Prostate gland (tissue), 2 donors: ENCODE data around the gene APLNR. TPM values are rescaled to one million over a fixed set of nuclear protein-coding genes. Genes with fewer than 3 reads are reported as not detected.

ENCODE experiments used
- DNase-seq: peaks from one replicate; pipeline ENCODE4 v3.0.0-alpha.2; 2019; ENCODE audit warnings: low spot score
- H3K27ac ChIP-seq, 2 donors: fragments of 200-600 bp; sonication (generic); 2 replicates each; pipeline ENCODE4 v1.5.1; 2017 to 2019
- H3K27me3 ChIP-seq: fragments of 200-600 bp; sonication (generic); replicated peaks from 2 replicates; pipeline ENCODE4 v1.5.1; 2019; ENCODE audit not compliant: insufficient read depth
- H3K36me3 ChIP-seq, 2 donors: fragments of 200-600 bp; sonication (generic); 1 replicate in 1 of 2; 2 replicates in 1 of 2; pipeline versions ENCODE4 v1.5.1 to v1.8.1; 2017 to 2019
- H3K4me1 ChIP-seq: fragments of 200-600 bp; sonication (generic); replicated peaks from 2 replicates; pipeline ENCODE4 v1.5.1; 2019
- H3K4me3 ChIP-seq, 2 donors: fragments of 200-600 bp; sonication (generic); 2 replicates each; pipeline ENCODE4 v1.5.1; 2017 to 2019
- H3K9me3 ChIP-seq: fragments of 200-600 bp; sonication (generic); 2 replicates; pipeline ENCODE4 v1.5.1; 2017
- CTCF ChIP-seq, 4 experiments: fragments of 200-600 bp in 2 of 4; fragments of 450-650 bp in 2 of 4; sonication (generic) in 2 of 4; IDR thresholded peaks; 1 replicate in 3 of 4; 2 replicates in 1 of 4; pipeline ENCODE4 v1.5.1; 2016 to 2019; ENCODE audit warnings: antibody characterized with exemption in 4 of 4, mild to moderate bottlenecking in 2 of 4, moderate library complexity in 2 of 4
- POLR2A ChIP-seq: fragments of 450-650 bp; IDR thresholded peaks from one replicate; pipeline ENCODE4 v1.6.1; 2016; ENCODE audit warnings: antibody characterized with exemption, mild to moderate bottlenecking
- POLR2AphosphoS5 ChIP-seq: sonication (generic); formaldehyde crosslinking; IDR thresholded peaks from one replicate; pipeline ENCODE4 v1.6.1; 2017; ENCODE audit warnings: antibody characterized with exemption
- WGBS: methylation state at CpG from one replicate; pipeline ENCODE4 v1.1.5; 2018; 5-methylcytosine and 5-hydroxymethylcytosine counted together
- intact Hi-C: fragments of 100-400 bp; cut with DNase I; formaldehyde crosslinking; loops from one replicate; pipeline ENCODE4 v1.14.2; 2022
- total RNA-seq, 2 donors: library from RNA; depleted of rRNA; stranded (reverse); fragments of >200 nt; gene quantifications; one replicate each; pipeline ENCODE4 v1.1.0, GENCODE V29; 2016

Gene APLNR
- total RNA-seq, 2 donors from 2014 or later: 1.7 TPM; not detected in 1

GRCh38 chr11:57274904-57275498 lies 38.0 kb upstream of the APLNR start:
- no peak for TF ChIP-seq CTCF (IDR thresholded peaks at IDR 0.05)
- TF ChIP-seq POLR2AphosphoS5: no peak
- TF ChIP-seq POLR2A: no peak
- intact Hi-C loops: no loop called here
- no peaks in the 10 kb centered on the region for H3K27me3 ChIP-seq
- 65% methylated on average over 1 of the region's 1 CpG for WGBS
- no peaks in the 10 kb centered on the region for H3K4me1 ChIP-seq
- no peaks in the 10 kb centered on the region for H3K36me3 ChIP-seq
- no peak overlapping the region for H3K4me3 ChIP-seq
- DNase-seq: no peak
- no peaks in the 10 kb centered on the region for H3K9me3 ChIP-seq
- no peak overlapping the region for H3K27ac ChIP-seq

DNA sequence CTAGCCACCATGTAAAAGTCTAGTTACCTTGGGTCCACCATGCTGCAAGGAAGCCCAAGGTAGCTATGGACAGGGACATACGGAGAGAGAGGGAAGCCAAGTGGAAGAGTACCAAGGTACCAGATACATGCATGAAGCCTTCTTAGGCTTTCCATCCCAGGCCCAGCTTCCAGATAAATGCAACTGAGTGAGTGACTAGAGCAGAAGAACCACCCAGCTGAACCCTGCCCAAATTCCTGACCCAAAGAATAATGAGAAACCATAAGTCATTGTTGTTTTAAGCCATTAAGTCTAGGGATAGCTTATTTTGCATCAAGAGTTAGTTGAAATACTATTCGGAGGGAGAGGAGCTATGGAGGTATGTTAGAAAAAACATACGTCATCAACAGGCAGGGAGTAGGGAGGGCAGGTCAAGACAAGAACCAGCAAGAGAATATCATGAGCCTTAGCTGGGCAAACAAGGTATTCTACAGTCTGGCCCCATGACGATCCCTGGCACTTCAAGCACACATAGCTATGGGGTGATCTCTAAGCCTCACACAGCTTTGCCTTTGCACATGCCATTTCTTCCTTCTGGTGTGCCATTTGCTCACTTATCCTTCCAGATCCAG lies 36.5 kb upstream of the APLNR start:
- DNase-seq: no peak
- H3K27me3 ChIP-seq: no peaks in the 10 kb centered on the region
- H3K27ac ChIP-seq: no peak overlapping the region
- WGBS: 83% methylated on average over 4 of the region's 4 CpGs
- TF ChIP-seq POLR2A (no peak), CTCF (IDR thresholded peaks at IDR 0.05) (no peak)
- H3K4me3 ChIP-seq: no peak overlapping the region
- H3K36me3 ChIP-seq: no peaks in the 10 kb centered on the region
- intact Hi-C loops: no loop called here
- H3K4me1 ChIP-seq: peaks cover 4% of the 10 kb centered on the region
- H3K9me3 ChIP-seq: no peaks in the 10 kb centered on the region

DNA sequence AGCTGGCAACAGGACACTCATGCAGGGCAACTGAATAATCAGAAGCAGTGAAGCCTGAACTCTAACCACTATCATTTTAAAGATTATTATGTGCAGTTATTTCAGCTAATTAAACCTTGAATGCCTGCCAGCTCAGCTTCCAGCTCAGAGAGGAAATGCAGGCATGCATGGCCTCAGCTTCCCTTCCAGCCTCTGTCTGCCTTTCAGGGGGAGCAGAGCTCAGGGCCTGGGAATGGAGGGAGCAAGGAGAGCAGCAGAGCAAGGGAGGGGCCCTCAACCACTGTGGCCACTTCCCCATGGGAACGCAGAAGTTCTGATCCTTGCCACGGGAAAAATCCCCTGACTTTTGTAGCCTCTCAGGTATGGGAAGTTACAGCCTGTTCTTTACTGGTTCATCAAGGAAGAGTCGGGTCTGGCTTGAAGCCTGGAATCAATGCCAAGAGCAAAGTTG lies 32.5 kb upstream of the APLNR start:
- peak; percentile 54 for DNase-seq
- Histone ChIP-seq H3K4me3 (no peak overlapping the region), H3K9me3 (no peaks in the 10 kb centered on the region), H3K36me3 (no peaks in the 10 kb centered on the region), H3K27ac (peak overlapping the region in 1 of 2 donors; percentile 13), H3K4me1 (peaks cover 4% of the 10 kb centered on the region), H3K27me3 (no peaks in the 10 kb centered on the region)
- TF ChIP-seq POLR2AphosphoS5: peak; percentile 68
- no peak for TF ChIP-seq POLR2A
- 2% methylated on average over 3 of the region's 3 CpGs for WGBS
- intact Hi-C loops: no loop called here

DNA sequence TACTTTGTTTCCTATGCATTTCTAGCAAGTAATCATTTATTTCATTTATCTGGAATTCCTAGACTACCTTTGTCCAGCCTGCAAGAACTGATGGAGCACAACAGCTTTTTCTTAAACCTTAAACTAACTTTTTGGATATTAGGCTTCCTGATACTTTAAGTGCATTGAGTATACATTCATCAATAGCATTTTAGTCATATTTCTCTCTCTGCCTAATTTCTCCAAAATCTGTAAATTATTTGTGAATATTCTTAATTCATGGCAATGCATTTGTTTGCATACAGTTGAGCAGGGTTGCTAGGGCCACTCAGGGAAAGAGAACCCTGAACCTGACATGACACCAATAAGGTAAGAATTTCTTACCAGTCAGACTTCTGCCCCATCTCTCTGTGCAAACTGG lies 29.1 kb upstream of the APLNR start:
- no peaks in the 10 kb centered on the region for H3K36me3 ChIP-seq
- H3K4me3 ChIP-seq: no peak overlapping the region
- no peak overlapping the region for H3K27ac ChIP-seq
- no peak for DNase-seq
- intact Hi-C loops: no loop called here
- H3K4me1 ChIP-seq: peaks cover 4% of the 10 kb centered on the region
- no peaks in the 10 kb centered on the region for H3K27me3 ChIP-seq
- TF ChIP-seq POLR2A: no peak
- no peak for TF ChIP-seq CTCF (IDR thresholded peaks at IDR 0.05)
- no peak for TF ChIP-seq POLR2AphosphoS5
- H3K9me3 ChIP-seq: no peaks in the 10 kb centered on the region

DNA sequence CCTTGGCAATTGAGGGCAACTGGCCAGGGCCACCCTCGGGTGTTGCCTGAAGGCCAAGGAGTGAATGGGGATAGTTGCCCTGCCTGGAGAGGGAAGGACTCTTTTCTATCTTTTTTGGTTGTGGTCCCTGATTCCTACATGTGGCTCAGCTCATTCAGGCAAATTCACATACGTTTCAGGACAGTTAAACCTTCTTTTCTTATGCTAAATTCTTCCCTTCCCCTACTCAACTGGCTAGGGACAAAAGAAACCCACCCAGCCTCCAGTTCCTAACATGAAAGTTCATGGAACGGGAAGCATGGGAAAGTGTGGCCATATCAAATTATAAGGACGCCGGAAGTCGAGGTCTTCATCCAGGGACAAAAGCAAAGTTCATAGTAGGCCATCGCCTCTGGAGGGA lies 26.3 kb upstream of the APLNR start:
- Histone ChIP-seq H3K36me3 (no peaks in the 10 kb centered on the region), H3K27me3 (no peaks in the 10 kb centered on the region), H3K27ac (no peak overlapping the region), H3K9me3 (no peaks in the 10 kb centered on the region), H3K4me1 (no peaks in the 10 kb centered on the region), H3K4me3 (no peak overlapping the region)
- DNase-seq: no peak
- TF ChIP-seq POLR2AphosphoS5: no peak
- no peak for TF ChIP-seq CTCF (IDR thresholded peaks at IDR 0.05)
- TF ChIP-seq POLR2A: no peak
- 91% methylated on average over 7 of the region's 7 CpGs for WGBS
- intact Hi-C loops: no loop called here
